Activated CD8-positive, alpha-beta T cell treated with anti-CD3 and anti-CD28 coated beads, Interleukin-2, amount 10 ng/mL, durations not matched to agents 7 days and 5 days (primary cell): ENCODE results near the gene EFCAB11. TPM values are rescaled to one million over a fixed set of nuclear protein-coding genes. Genes with fewer than 3 reads are reported as not detected.

Experiments used
- ATAC-seq: fragments of 150-1000 bp; cut with Tn5 transposase; one replicate; pipeline ENCODE4 v1.10.0; 2021; ENCODE audit warnings: moderate library complexity
- CTCF ChIA-PET: fragments of 350-600 bp; sonication (Branson Sonifier 250); formaldehyde crosslinking; loops from one replicate; lab custom pipeline; 2021; ENCODE audit warnings: antibody characterized with exemption; lab: Charles Lee
- POLR2A ChIA-PET: fragments of 350-600 bp; sonication (Branson Sonifier 250); formaldehyde crosslinking; loops from one replicate; lab custom pipeline; 2021; ENCODE audit warnings: antibody characterized with exemption; lab: Charles Lee
- DNase-seq: peaks from one replicate; pipeline ENCODE4 v3.0.0-alpha.2; 2020
- H3K27ac Mint-ChIP-seq: one replicate; pipeline ENCODE4 v1.8.0; 2021; ENCODE audit warnings: mild to moderate bottlenecking, mixed read lengths
- H3K27me3 Mint-ChIP-seq: one replicate; pipeline ENCODE4 v1.8.0; 2021; ENCODE audit warnings: low read depth, mixed read lengths
- H3K36me3 Mint-ChIP-seq: one replicate; pipeline ENCODE4 v1.8.0; 2021; ENCODE audit warnings: low read depth, mixed read lengths
- H3K4me1 Mint-ChIP-seq: one replicate; pipeline ENCODE4 v1.8.0; 2021; ENCODE audit warnings: low read depth, mixed read lengths
- H3K4me3 Mint-ChIP-seq: one replicate; pipeline ENCODE4 v1.8.0; 2021; ENCODE audit warnings: mild to moderate bottlenecking, mixed read lengths
- H3K9me3 Mint-ChIP-seq: one replicate; pipeline ENCODE4 v1.8.0; 2022; ENCODE audit warnings: mixed read lengths; ENCODE audit not compliant: insufficient read depth
- total RNA-seq, 2 experiments: library from RNA; stranded (reverse); gene quantifications; one replicate each; pipeline ENCODE4 v1.2.3, GENCODE V29; 2021

EFCAB11 gene
- total RNA-seq, 2 experiments from 2014 or later, result 9.8 to 11.9 TPM

GRCh38 chr14:89955745-89956660, 1.5 kb upstream of the EFCAB11 start, which contains the start of gene TDP1:
Gene TDP1, plus strand, starts transcription at chr14:89955927. Its CDS starts 7,188 bp downstream, at chr14:89963115.
- Mint-ChIP-seq H3K27me3 (no peaks in the 10 kb centered on the region), H3K27ac (peak within 1 kb of the TSS; percentile 98), H3K9me3 (peaks cover 4% of the 10 kb centered on the region), H3K4me1 (peaks cover 56% of the 10 kb centered on the region), H3K36me3 (peaks cover 42% of the 10 kb centered on the region), H3K4me3 (peak within 1 kb of the TSS; percentile 99)
- DNase-seq (peak; percentile 98), ATAC-seq (peak; percentile 69)
- POLR2A ChIA-PET, result interaction anchor here (0.6 to 2.1 kb wide), 13 partner anchors 9 to 800 kb away, joined by 3 to 13 read pairs (median 4); partner anchors contain the start of genes CALM1 and PSMC1
- CTCF ChIA-PET, result interaction anchor here (1.8 to 12.5 kb wide), 3 partner anchors 17 to 280 kb away, joined by 7 to 96 read pairs (median 34); no protein-coding TSS in a partner anchor

- DNase-seq (no peak), ATAC-seq (peak; percentile 18)
- H3K36me3 Mint-ChIP-seq, result peaks cover 38% of the 10 kb centered on the region
- H3K9me3 Mint-ChIP-seq, result peaks cover 4% of the 10 kb centered on the region
- peak overlapping the region; percentile 96 for H3K27ac Mint-ChIP-seq
- CTCF ChIA-PET, result interaction anchor here (1.4 to 12.5 kb wide), 5 partner anchors 16 to 303 kb away, joined by 3 to 96 read pairs (median 7); no protein-coding TSS in a partner anchor
- peak overlapping the region; percentile 99 for H3K4me3 Mint-ChIP-seq
- H3K27me3 Mint-ChIP-seq, result no peaks in the 10 kb centered on the region
- peaks cover 48% of the 10 kb centered on the region for H3K4me1 Mint-ChIP-seq
- POLR2A ChIA-PET, result interaction anchor here (0.6 to 2.1 kb wide), 13 partner anchors 11 to 800 kb away, joined by 3 to 13 read pairs (median 4); partner anchors contain the start of genes CALM1 and PSMC1
Observed at GRCh38 chr14:89955022-89955744, 653 bp upstream of the EFCAB11 start.

GRCh38 chr14:89953602-89954001, 928 bp downstream of the EFCAB11 start:
- Mint-ChIP-seq H3K36me3 (peaks cover 38% of the 10 kb centered on the region), H3K9me3 (peaks cover 4% of the 10 kb centered on the region), H3K27ac (no peak overlapping the region), H3K4me3 (peak overlapping the region; percentile 99), H3K27me3 (no peaks in the 10 kb centered on the region), H3K4me1 (peaks cover 32% of the 10 kb centered on the region)
- ATAC-seq (no peak), DNase-seq (no peak)
- POLR2A ChIA-PET, result interaction anchor here (0.5 to 0.8 kb wide), 2 partner anchors 12 to 507 kb away, joined by 3 to 4 read pairs; no protein-coding TSS in a partner anchor
- CTCF ChIA-PET, result interaction anchor here (1.2 to 12.5 kb wide), 7 partner anchors 9 to 926 kb away, joined by 3 to 96 read pairs (median 4); no protein-coding TSS in a partner anchor

GRCh38 chr14:89952576-89952975, 2.0 kb downstream of the EFCAB11 start:
- peaks cover 31% of the 10 kb centered on the region for H3K36me3 Mint-ChIP-seq

GRCh38 chr14:89947344-89947743, 7.2 kb downstream of the EFCAB11 start:
- POLR2A ChIA-PET, result interaction anchor here (1.1 kb wide), 1 partner anchor 9 kb away, joined by 4 read pairs; no protein-coding TSS in a partner anchor
- H3K4me3 Mint-ChIP-seq, result no peak overlapping the region
- no peaks in the 10 kb centered on the region for H3K27me3 Mint-ChIP-seq
- no peak for DNase-seq
- H3K36me3 Mint-ChIP-seq, result peaks cover 17% of the 10 kb centered on the region
- no peaks in the 10 kb centered on the region for H3K9me3 Mint-ChIP-seq
- no peak overlapping the region for H3K27ac Mint-ChIP-seq
- H3K4me1 Mint-ChIP-seq, result no peaks in the 10 kb centered on the region
- no peak for ATAC-seq
- CTCF ChIA-PET, result interaction anchor here (1.5 kb wide), 1 partner anchor 8 kb away, joined by 8 read pairs; no protein-coding TSS in a partner anchor

More at GRCh38 chr14:89952576-89952975, 2.0 kb downstream of the EFCAB11 start:
- CTCF ChIA-PET, result interaction anchor here (0.8 to 12.5 kb wide), 2 partner anchors 12 to 20 kb away, joined by 3 to 96 read pairs; no protein-coding TSS in a partner anchor
- H3K27me3 Mint-ChIP-seq, result no peaks in the 10 kb centered on the region
- DNase-seq, result no peak
- no peak overlapping the region for H3K4me3 Mint-ChIP-seq
- H3K9me3 Mint-ChIP-seq, result peaks cover 2% of the 10 kb centered on the region
- peaks cover 22% of the 10 kb centered on the region for H3K4me1 Mint-ChIP-seq
- POLR2A ChIA-PET, result no interaction called here
- no peak for ATAC-seq
- H3K27ac Mint-ChIP-seq, result no peak overlapping the region

GRCh38 chr14:89941830-89942377, 12.6 kb downstream of the EFCAB11 start:
- CTCF ChIA-PET, result interaction anchor here (1.3 kb wide), 1 partner anchor 12 kb away, joined by 4 read pairs; the partner anchor contains the start of gene EFCAB11
- no peak for ATAC-seq

GRCh38 chr14:89936654-89937185, 17.8 kb downstream of the EFCAB11 start:
- POLR2A ChIA-PET, result no interaction called here
- Mint-ChIP-seq H3K36me3 (no peaks in the 10 kb centered on the region), H3K4me1 (no peaks in the 10 kb centered on the region), H3K4me3 (no peak overlapping the region), H3K27ac (no peak overlapping the region), H3K9me3 (no peaks in the 10 kb centered on the region), H3K27me3 (no peaks in the 10 kb centered on the region)
- CTCF ChIA-PET, result interaction anchor here (0.7 to 1.5 kb wide), 6 partner anchors 37 to 1269 kb away, joined by 3 to 10 read pairs (median 4); no protein-coding TSS in a partner anchor
- no peak for DNase-seq
- no peak for ATAC-seq

More at GRCh38 chr14:89941830-89942377, 12.6 kb downstream of the EFCAB11 start:
- no peak overlapping the region for H3K27ac Mint-ChIP-seq
- DNase-seq, result no peak
- H3K9me3 Mint-ChIP-seq, result no peaks in the 10 kb centered on the region
- no peaks in the 10 kb centered on the region for H3K27me3 Mint-ChIP-seq
- POLR2A ChIA-PET, result no interaction called here
- no peaks in the 10 kb centered on the region for H3K4me1 Mint-ChIP-seq
- H3K4me3 Mint-ChIP-seq, result no peak overlapping the region
- no peaks in the 10 kb centered on the region for H3K36me3 Mint-ChIP-seq

- POLR2A ChIA-PET, result interaction anchor here (0.6 to 0.7 kb wide), 2 partner anchors 10 to 32 kb away, joined by 3 read pairs; no protein-coding TSS in a partner anchor
- ATAC-seq (no peak), DNase-seq (no peak)
- Mint-ChIP-seq H3K27ac (no peak overlapping the region), H3K4me3 (no peak overlapping the region), H3K36me3 (peaks cover 2% of the 10 kb centered on the region), H3K9me3 (no peaks in the 10 kb centered on the region), H3K4me1 (no peaks in the 10 kb centered on the region), H3K27me3 (no peaks in the 10 kb centered on the region)
- CTCF ChIA-PET, result interaction anchor here (1.4 to 1.6 kb wide), 3 partner anchors 18 to 302 kb away, joined by 3 to 5 read pairs (median 3); no protein-coding TSS in a partner anchor
Observed at GRCh38 chr14:89933002-89933401, 21.5 kb downstream of the EFCAB11 start.

- POLR2A ChIA-PET, result no interaction called here
- no peak for ATAC-seq
- no peaks in the 10 kb centered on the region for H3K27me3 Mint-ChIP-seq
- CTCF ChIA-PET, result interaction anchor here (0.7 kb wide), 1 partner anchor 23 kb away, joined by 4 read pairs; no protein-coding TSS in a partner anchor
- no peak overlapping the region for H3K4me3 Mint-ChIP-seq
- no peak overlapping the region for H3K27ac Mint-ChIP-seq
- H3K36me3 Mint-ChIP-seq, result peaks cover 2% of the 10 kb centered on the region
- no peaks in the 10 kb centered on the region for H3K9me3 Mint-ChIP-seq
- H3K4me1 Mint-ChIP-seq, result no peaks in the 10 kb centered on the region
- DNase-seq, result no peak
Observed at GRCh38 chr14:89927186-89927865, 27.2 kb downstream of the EFCAB11 start.

GRCh38 chr14:89926694-89927093, 27.8 kb downstream of the EFCAB11 start:
- no peaks in the 10 kb centered on the region for H3K9me3 Mint-ChIP-seq
- no peaks in the 10 kb centered on the region for H3K4me1 Mint-ChIP-seq
- CTCF ChIA-PET, result interaction anchor here (1.3 kb wide), 1 partner anchor 13 kb away, joined by 4 read pairs; no protein-coding TSS in a partner anchor
- peaks cover 2% of the 10 kb centered on the region for H3K36me3 Mint-ChIP-seq
- DNase-seq (no peak), ATAC-seq (no peak)
- no peak overlapping the region for H3K4me3 Mint-ChIP-seq
- POLR2A ChIA-PET, result no interaction called here
- no peaks in the 10 kb centered on the region for H3K27me3 Mint-ChIP-seq
- no peak overlapping the region for H3K27ac Mint-ChIP-seq
